HepG2 (cell line): Measurements from ENCODE around the gene TEKT1. TPM values are rescaled to one million over a fixed set of nuclear protein-coding genes. Genes with fewer than 3 reads are reported as not detected.

Experiments used
- ATAC-seq: fragments of 200-7000 bp; cut with Tn5 transposase; 3 replicates; pipeline ENCODE4 v1.9.1; 2020; ENCODE audit warnings: mild to moderate bottlenecking, moderate library complexity
- BruUV-seq: library from RNA; stranded (reverse); fragments of 400-500 nt; replicated peaks from 2 replicates; lab custom pipeline; 2021; lab: Mats Ljungman, UMichigan
- CTCF ChIA-PET: fragments of 300-600 bp; formaldehyde crosslinking; extraction: SDS; loops from one replicate; lab custom pipeline; 2021; ENCODE audit warnings: low total read pairs, inconsistent platforms, low intra/inter-chr PET ratio; lab: Yijun Ruan, JAX
- POLR2A ChIA-PET: fragments of 350-600 bp; sonication (Branson Sonifier 250); formaldehyde crosslinking; loops from one replicate; lab custom pipeline; 2020; ENCODE audit warnings: antibody characterized with exemption, inconsistent platforms; lab: Yijun Ruan, JAX
- DNase-seq: peaks from one replicate; pipeline ENCODE4 v3.0.0-alpha.2; 2015; ENCODE audit warnings: low spot score
- FAIRE-seq: peaks from 3 replicates; lab custom pipeline; 2011; peaks lifted over from hg19 to GRCh38; lab: Jason Lieb, UNC
- H2AFZ ChIP-seq: one replicate; pipeline ENCODE4 v1.6.1; 2011; ENCODE audit warnings: low read length, inconsistent platforms
- H3K27ac ChIP-seq: fragments of 300-600 bp; 3 replicates; pipeline ENCODE4 v1.8.0; 2011; ENCODE audit warnings: mixed run types, mild to moderate bottlenecking, mixed read lengths, low read length, inconsistent platforms; ENCODE audit not compliant: insufficient read depth; ENCODE audit errors: extremely low read length
- H3K27me3 ChIP-seq, 2 experiments: fragments of 200-600 bp in 1 of 2; 2 replicates in 1 of 2; 3 replicates in 1 of 2; pipeline versions ENCODE4 v1.6.0 to v1.8.0; 2011; ENCODE audit warnings: low read length in 2 of 2, mild to moderate bottlenecking in 2 of 2, moderate library complexity in 2 of 2, inconsistent platforms in 1 of 2; ENCODE audit not compliant: insufficient read depth in 2 of 2, control insufficient read depth in 1 of 2
- H3K36me3 ChIP-seq, 2 experiments: fragments of 200-600 bp in 1 of 2; replicated peaks in 1 of 2; 2 replicates in 1 of 2; 3 replicates in 1 of 2; pipeline versions ENCODE4 v1.5.1 to v1.8.0; 2011; ENCODE audit warnings: low read length in 2 of 2, inconsistent platforms in 1 of 2; ENCODE audit not compliant: insufficient read depth in 2 of 2, control insufficient read depth in 1 of 2
- H3K4me1 ChIP-seq: 2 replicates; pipeline ENCODE4 v1.5.1; 2012; ENCODE audit warnings: low read length, inconsistent platforms; ENCODE audit not compliant: insufficient read depth
- H3K4me2 ChIP-seq: 2 replicates; pipeline ENCODE4 v1.6.0; 2011; ENCODE audit warnings: low read depth, low read length, inconsistent platforms
- H3K4me3 ChIP-seq, 3 experiments: fragments of 200-600 bp in 1 of 3; sonication (generic), shearing (Covaris generic) in 1 of 3; replicated peaks in 1 of 3; 2 replicates each; pipeline ENCODE4 v1.5.1; 2011 to 2016; ENCODE audit warnings: low read length in 3 of 3, inconsistent platforms in 2 of 3, low read depth in 2 of 3, mild to moderate bottlenecking in 2 of 3, control low read depth in 1 of 3, mixed read lengths in 1 of 3; ENCODE audit not compliant: insufficient read depth in 1 of 3
- H3K79me2 ChIP-seq: one replicate; pipeline ENCODE4 v1.6.1; 2011; ENCODE audit warnings: low read length, inconsistent platforms; ENCODE audit not compliant: insufficient read depth
- H3K9ac ChIP-seq: 2 replicates; pipeline ENCODE4 v1.6.0; 2011; ENCODE audit warnings: mild to moderate bottlenecking, low read depth, low read length, inconsistent platforms; ENCODE audit not compliant: insufficient read depth
- H3K9me3 ChIP-seq: 2 replicates; pipeline ENCODE4 v1.5.1; 2012; ENCODE audit warnings: mild to moderate bottlenecking, low read length
- H4K20me1 ChIP-seq: 2 replicates; pipeline ENCODE4 v1.6.0; 2011; ENCODE audit warnings: inconsistent platforms, mild to moderate bottlenecking, low read length, moderate library complexity; ENCODE audit not compliant: insufficient read depth
- DDIT3 ChIP-seq: sonication (generic); formaldehyde crosslinking; IDR thresholded peaks from 2 replicates; pipeline ENCODE4 v1.4.0; 2020; ENCODE audit warnings: mild to moderate bottlenecking, missing genetic modification reagents
- HNRNPLL ChIP-seq: fragments of 200-400 bp; formaldehyde crosslinking; IDR thresholded peaks from 2 replicates; pipeline ENCODE4 v1.6.1; 2017; ENCODE audit warnings: mild to moderate bottlenecking, low read depth, low read length; ENCODE audit not compliant: poor library complexity, severe bottlenecking
- MIER2 ChIP-seq: IDR thresholded peaks from 2 replicates; pipeline ENCODE4 v1.6.1; 2016; ENCODE audit warnings: missing biosample characterization, missing genetic modification reagents
- MIER3 ChIP-seq: IDR thresholded peaks from 2 replicates; pipeline ENCODE4 v1.6.1; 2016; ENCODE audit warnings: missing compliant biosample characterization, borderline replicate concordance
- PBX3 ChIP-seq: sonication (generic); formaldehyde crosslinking; IDR thresholded peaks from 2 replicates; pipeline ENCODE4 v1.8.1; 2023; ENCODE audit warnings: missing genetic modification reagents, inconsistent platforms, borderline replicate concordance
- ZNF251 ChIP-seq: sonication (generic); formaldehyde crosslinking; IDR thresholded peaks from 2 replicates; pipeline ENCODE4 v1.9.0; 2021; ENCODE audit warnings: mild to moderate bottlenecking, missing genetic modification reagents
- ZNF552 ChIP-seq: sonication (generic); formaldehyde crosslinking; IDR thresholded peaks from 2 replicates; pipeline ENCODE4 v1.9.0; 2022; ENCODE audit warnings: missing genetic modification reagents, mild to moderate bottlenecking, borderline replicate concordance
- WGBS: methylation state at CpG from one replicate; pipeline ENCODE4 v1.1.6; 2017; ENCODE audit warnings: low lambda C conversion rate; 5-methylcytosine and 5-hydroxymethylcytosine counted together
- in situ Hi-C: cut with HindIII; loops from 2 replicates; pipeline ENCODE4 v1.10.0; 2017; ENCODE audit warnings: low pct_unique_long_range_greater_than_20kb; ENCODE audit not compliant: extremely low pct_ligation_motif_present
- intact Hi-C: fragments of 100-400 bp; cut with micrococcal nuclease; formaldehyde crosslinking; loops from one replicate; pipeline ENCODE4 v1.10.0; 2022; ENCODE audit not compliant: unreplicated experiment
- polyA plus RNA-seq, 8 experiments: library from polyadenylated mRNA; depleted of rRNA in 3 of 8; stranded (reverse) in 7 of 8; unstranded in 1 of 8; fragments of >200 nt; fragmentation: Illumina TruSeq in 4 of 8; extraction: Trizol in 4 of 8; gene quantifications; 2 replicates each; pipeline versions ENCODE4 v1.2.1 to v1.2.3, GENCODE V29; 2011 to 2016; ENCODE audit warnings: low read depth in 4 of 8, missing spikeins in 1 of 8, mixed read lengths in 1 of 8; ENCODE audit not compliant: insufficient read depth in 1 of 8
- total RNA-seq, 5 experiments: library from RNA; depleted of rRNA; stranded (reverse); fragments of >200 nt; fragmentation: Illumina TruSeq; extraction: Trizol; gene quantifications; 2 replicates each; pipeline ENCODE4 v1.2.3, GENCODE V29; 2016; ENCODE audit warnings: low read depth in 1 of 5
- TF ChIP-seq, protein P1 (sequence below): sonication (generic); formaldehyde crosslinking; IDR thresholded peaks from 2 replicates; pipeline ENCODE4 v1.5.1; 2020; ENCODE audit warnings: mild to moderate bottlenecking, missing genetic modification reagents, borderline replicate concordance

The TEKT1 gene
- total and polyA plus RNA-seq, 2 of the 13 experiments (the other 11 are each of a cell fraction or from before 2014, with no cell fraction given), result not detected

DNA sequence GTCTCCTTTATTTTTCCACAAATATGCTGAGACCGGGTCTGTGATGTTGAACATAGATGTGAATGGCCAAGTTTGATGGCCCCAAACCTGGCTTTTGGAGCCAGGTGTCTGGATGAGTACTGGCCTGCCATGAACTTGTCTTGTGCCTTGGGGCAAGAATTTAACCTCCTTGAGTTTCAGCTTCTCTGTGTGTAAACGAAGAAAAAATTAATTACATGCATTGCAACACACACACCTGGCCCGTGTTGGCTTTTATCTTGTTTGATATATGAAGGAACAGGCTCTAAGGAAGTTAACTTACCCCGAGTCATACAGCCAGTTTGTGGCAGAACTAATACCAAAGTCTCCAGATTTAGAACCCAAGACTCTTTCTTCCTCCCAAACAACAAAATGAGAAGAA lies 42.4 kb downstream of the TEKT1 start:
- Histone ChIP-seq H4K20me1 (no peaks in the 10 kb centered on the region), H3K4me3 (no peak overlapping the region), H3K36me3 (no peaks in the 10 kb centered on the region), H3K9me3 (no peaks in the 10 kb centered on the region), H3K4me2 (no peak overlapping the region), H3K9ac (no peak overlapping the region), H3K27ac (no peak overlapping the region), H3K4me1 (peaks cover 37% of the 10 kb centered on the region), H3K27me3 (no peaks in the 10 kb centered on the region; a peak in 1 of 5 replicates), H3K79me2 (no peaks in the 10 kb centered on the region), H2AFZ (no peak overlapping the region)
- CTCF ChIA-PET, result no interaction called here
- intact Hi-C loops (no loop called here), in situ Hi-C loops (no loop called here)
- ATAC-seq, result no peak
- WGBS, result 63% methylated on average over 4 of the region's 4 CpGs
- TF ChIP-seq MIER3 (CRISPR knock-in tag) (no peak), MIER2 (CRISPR knock-in tag) (no peak), DDIT3 (no peak), HNRNPLL (no peak), PBX3 (CRISPR knock-in tag) (no peak), ZNF251 (CRISPR knock-in tag) (no peak)
- DNase-seq, result no peak
- no TSS peak for BruUV-seq
- POLR2A ChIA-PET, result no interaction called here
- FAIRE-seq, result no peak

- no peaks in the 10 kb centered on the region for H4K20me1 ChIP-seq
- POLR2A ChIA-PET, result interaction anchor here (1.2 to 1.6 kb wide), 2 partner anchors 9 to 86 kb away, joined by 5 to 10 read pairs; no protein-coding TSS in a partner anchor
- in situ Hi-C loops (no loop called here), intact Hi-C loops (no loop called here)
- peak; percentile 56 for ATAC-seq
- DNase-seq, result peak; percentile 46
- WGBS, result 11% methylated on average over 10 of the region's 10 CpGs
- CTCF ChIA-PET, result no interaction called here
- no peaks in the 10 kb centered on the region for H3K9me3 ChIP-seq
- H3K79me2 ChIP-seq, result no peaks in the 10 kb centered on the region
- peak overlapping the region; percentile 59 for H3K4me2 ChIP-seq
- H3K27me3 ChIP-seq, result no peaks in the 10 kb centered on the region; a peak in 1 of 5 replicates
- FAIRE-seq, result no peak
- H2AFZ ChIP-seq, result no peak overlapping the region
- H3K9ac ChIP-seq, result no peak overlapping the region
- H3K27ac ChIP-seq, result no peak overlapping the region
- H3K36me3 ChIP-seq, result no peaks in the 10 kb centered on the region
- BruUV-seq, result no TSS peak
- H3K4me1 ChIP-seq, result peaks cover 29% of the 10 kb centered on the region
- peak overlapping the region in 1 of 3 experiments; percentile 20; a peak in 2 of 6 replicates for H3K4me3 ChIP-seq
- TF ChIP-seq, protein P1, sequence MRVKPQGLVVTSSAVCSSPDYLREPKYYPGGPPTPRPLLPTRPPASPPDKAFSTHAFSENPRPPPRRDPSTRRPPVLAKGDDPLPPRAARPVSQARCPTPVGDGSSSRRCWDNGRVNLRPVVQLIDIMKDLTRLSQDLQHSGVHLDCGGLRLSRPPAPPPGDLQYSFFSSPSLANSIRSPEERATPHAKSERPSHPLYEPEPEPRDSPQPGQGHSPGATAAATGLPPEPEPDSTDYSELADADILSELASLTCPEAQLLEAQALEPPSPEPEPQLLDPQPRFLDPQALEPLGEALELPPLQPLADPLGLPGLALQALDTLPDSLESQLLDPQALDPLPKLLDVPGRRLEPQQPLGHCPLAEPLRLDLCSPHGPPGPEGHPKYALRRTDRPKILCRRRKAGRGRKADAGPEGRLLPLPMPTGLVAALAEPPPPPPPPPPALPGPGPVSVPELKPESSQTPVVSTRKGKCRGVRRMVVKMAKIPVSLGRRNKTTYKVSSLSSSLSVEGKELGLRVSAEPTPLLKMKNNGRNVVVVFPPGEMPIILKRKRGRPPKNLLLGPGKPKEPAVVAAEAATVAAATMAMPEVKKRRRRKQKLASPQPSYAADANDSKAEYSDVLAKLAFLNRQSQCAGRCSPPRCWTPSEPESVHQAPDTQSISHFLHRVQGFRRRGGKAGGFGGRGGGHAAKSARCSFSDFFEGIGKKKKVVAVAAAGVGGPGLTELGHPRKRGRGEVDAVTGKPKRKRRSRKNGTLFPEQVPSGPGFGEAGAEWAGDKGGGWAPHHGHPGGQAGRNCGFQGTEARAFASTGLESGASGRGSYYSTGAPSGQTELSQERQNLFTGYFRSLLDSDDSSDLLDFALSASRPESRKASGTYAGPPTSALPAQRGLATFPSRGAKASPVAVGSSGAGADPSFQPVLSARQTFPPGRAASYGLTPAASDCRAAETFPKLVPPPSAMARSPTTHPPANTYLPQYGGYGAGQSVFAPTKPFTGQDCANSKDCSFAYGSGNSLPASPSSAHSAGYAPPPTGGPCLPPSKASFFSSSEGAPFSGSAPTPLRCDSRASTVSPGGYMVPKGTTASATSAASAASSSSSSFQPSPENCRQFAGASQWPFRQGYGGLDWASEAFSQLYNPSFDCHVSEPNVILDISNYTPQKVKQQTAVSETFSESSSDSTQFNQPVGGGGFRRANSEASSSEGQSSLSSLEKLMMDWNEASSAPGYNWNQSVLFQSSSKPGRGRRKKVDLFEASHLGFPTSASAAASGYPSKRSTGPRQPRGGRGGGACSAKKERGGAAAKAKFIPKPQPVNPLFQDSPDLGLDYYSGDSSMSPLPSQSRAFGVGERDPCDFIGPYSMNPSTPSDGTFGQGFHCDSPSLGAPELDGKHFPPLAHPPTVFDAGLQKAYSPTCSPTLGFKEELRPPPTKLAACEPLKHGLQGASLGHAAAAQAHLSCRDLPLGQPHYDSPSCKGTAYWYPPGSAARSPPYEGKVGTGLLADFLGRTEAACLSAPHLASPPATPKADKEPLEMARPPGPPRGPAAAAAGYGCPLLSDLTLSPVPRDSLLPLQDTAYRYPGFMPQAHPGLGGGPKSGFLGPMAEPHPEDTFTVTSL (CRISPR knock-in tag), result 0 out of 2 replicates have a peak, but pooled peaks have one; percentile 63
- no peak for TF ChIP-seq ZNF552 (CRISPR knock-in tag)
Observed at GRCh38 chr17:6787081-6787693, 44.3 kb downstream of the TEKT1 start.
